HS-27A (cell line): ENCODE results near the gene DUT.
"Not testable (repeated sequence)": the region's sequence is repeated elsewhere in the genome, so short reads cannot be mapped to it uniquely, and the experiment has no call there.

Source experiments
- DNase-seq: peaks from one replicate; pipeline ENCODE4 v3.0.0-alpha.2; 2012; ENCODE audit warnings: low read depth, missing footprints

Gene DUT

DNA sequence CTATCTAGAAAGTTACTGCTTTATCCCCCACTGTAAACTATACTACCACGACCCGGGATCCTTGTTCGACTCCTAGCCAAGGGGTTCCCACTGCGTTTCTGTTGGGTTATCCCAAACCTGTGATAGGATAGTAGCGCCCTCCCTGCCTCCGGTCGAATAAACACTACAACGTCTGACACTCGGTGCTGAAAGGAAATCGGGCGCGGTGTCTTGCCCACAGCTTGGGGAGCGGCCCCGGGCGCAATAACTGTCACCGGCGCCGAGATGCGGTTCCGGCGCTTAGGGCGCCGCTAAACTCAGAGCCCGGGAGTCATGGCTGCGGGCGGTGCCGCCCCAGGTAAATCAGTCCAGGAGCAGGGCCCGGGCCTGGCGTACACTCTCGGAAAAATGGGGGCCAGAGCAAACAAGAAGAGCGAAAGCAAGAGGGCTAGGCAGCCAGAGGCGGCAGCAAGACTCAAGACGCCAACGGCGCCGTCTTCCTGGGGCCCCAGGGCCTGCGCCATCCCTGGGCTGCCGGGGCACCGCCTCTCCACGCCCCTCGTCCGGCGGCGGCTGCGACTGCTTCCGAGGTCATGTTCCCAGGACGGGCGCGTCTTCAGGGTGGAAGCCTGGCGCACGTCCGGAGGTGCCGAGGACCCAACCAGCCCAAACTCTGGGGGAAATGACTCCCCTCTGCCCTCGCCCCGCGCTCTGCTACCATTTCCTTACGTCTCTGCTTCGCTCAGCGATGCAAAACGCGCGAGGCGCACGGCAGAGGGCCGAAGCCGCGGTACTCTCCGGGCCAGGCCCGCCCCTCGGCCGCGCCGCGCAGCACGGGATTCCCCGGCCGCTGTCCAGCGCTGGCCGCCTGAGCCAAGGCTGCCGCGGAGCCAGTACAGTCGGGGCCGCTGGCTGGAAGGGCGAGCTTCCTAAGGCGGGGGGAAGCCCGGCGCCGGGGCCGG lies at the start of gene DUT:
DUT (plus strand) TSS at position 575 of the 941 bp plus-strand sequence; CDS start at position 662, 87 bp downstream.
- DNase-seq = peak; percentile 61

DNA sequence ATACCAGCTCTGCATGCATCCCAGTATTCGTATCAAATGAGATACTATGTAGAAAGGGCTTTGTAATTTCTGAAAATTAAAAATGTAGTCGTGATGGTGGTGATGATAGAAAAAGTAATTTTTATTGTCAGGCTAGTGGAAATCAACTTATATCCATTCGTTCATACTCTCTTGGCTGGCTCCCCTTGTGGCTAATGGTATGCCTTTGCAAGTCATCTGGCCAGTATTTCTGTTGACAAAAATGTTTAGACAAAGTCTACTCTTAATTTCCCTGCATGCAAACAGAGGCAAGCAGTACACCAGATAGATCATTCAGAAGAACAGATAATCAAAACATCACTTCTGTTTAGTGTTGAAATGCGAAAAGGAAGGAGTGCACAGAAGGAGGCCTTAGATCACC lies 49.6 kb upstream of the DUT start:
- DNase-seq = no peak

DNA sequence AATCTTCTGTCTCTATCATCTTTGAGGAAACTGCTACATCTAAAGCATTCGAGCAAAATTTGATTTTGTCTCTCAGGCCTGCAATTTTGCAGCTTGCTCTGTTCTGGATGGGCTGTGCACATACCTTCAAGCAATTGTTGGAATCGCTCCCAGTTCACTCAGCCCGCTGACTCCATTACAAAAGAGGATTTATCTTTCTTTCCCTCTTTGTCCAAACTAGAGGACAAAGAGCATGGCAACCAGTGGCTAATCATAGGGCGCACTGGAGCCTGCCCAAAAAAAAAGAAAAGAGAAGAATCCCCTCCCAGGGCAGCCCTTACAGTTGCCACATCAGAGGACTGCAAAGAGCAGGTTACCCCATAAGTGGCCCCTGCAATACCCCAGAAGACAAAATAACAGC lies 49.0 kb upstream of the DUT start:
- no peak for DNase-seq

DNA sequence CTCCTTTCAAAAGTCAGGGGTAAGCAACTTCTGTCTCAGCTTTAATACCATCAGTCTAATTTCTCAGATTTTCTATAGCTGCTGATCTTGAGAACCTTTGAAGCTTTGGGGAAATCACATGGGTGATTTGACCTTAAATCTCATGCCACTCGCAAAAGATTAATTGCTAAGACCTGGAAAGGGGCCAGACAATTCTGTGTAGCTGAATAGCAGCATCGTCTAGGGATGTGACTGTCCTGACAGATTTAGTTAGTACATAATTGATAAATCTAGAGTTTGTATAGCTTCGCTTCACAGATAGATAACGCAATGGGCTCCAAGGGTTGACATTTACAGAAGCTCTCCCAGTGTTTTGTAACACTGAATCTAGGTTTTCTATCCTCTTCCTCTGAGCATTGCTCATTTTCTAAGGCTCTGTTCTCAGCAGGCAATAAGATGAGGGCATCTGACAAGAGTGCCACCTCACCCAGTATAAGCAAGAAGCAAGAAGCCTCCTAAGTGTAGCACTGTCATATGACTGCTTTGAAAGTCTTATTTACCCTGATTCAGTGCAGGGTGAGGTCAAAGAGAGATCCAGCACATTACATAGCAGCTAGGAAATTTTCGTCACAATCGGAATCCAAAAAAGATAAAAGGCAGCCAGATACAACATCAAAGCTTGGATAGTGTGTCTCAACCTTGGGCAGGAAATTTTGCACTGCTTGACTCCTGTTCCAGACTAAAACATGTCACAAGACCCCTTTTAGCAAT lies 47.7 kb upstream of the DUT start:
- DNase-seq = no peak

DNA sequence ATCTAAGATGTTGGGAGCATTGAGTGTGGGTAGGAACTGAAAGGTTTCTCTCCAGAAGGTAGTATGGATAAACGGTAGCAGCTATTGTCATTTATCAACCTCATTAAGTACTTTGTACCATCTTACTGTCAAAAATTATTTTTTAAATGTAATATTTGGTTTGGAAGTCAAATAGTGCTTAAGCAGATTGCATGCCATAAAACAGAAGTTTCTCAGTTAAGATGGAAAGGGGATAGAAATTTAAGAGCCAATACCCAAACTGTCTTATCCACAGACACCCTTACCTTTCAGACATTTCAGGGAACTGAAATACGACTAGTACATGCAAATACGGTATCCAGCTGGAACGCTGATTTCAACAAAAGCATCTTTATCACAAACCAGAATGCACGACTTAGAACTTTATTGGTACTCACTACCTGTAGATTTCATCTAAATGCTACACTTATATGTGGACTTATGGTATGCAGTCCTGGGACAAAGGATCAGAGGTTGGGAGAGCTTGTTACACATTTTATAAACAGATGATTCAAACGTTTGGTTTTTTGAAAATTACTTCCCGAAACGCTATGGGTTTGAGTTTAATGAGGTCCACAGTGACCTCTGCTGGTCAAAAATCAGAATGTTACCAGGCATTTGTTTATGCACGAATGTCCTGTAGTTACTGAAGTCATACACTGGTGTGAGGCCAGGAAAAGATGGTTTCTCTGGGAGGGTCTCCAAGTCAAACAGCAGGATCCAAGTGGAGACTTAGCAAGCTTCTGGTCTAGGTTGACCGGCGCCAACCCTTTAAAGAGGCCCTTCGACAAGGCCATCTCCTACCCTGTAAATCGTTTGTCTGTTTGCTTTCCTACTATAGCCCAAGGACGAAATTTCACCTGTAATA lies 45.7 kb upstream of the DUT start:
- DNase-seq = peak; percentile 62

DNA sequence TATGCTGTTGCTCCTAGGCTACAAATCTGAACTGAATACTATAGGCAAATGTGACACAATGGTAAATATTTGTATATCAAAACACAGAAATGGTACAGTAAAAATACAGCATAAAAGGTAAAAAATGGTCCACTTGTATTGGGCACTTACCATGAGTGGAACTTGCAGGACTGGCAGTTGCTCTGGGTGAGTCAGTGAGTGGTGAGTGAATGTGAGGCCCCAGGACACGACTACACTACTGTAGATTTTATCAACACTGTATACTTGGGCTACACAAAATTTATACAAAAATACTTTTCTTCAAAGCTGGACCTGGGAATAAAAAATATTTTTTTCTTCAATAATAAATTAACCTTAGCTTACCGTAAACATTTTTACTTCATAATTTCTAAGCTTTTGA lies 41.6 kb upstream of the DUT start:
- no peak for DNase-seq

DNA sequence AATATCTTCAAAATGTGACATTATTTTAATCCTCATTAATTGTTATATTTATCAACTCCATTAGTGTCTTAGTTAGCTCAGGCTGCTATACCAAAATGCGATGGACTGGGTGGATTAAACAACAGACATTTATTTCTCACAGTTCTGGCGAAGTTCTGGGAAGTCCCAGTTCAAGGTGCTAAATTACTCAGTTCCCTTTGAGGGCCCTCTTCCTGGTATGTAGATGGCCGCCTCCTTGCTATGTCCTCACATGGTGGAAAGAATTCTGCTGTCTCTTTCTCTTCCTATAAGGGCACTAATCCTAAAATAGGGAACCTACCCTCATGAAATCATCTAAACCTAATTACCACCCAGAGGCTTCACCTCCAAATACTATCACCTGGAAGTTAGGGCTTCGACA lies 38.8 kb upstream of the DUT start:
- DNase-seq = no peak

DNA sequence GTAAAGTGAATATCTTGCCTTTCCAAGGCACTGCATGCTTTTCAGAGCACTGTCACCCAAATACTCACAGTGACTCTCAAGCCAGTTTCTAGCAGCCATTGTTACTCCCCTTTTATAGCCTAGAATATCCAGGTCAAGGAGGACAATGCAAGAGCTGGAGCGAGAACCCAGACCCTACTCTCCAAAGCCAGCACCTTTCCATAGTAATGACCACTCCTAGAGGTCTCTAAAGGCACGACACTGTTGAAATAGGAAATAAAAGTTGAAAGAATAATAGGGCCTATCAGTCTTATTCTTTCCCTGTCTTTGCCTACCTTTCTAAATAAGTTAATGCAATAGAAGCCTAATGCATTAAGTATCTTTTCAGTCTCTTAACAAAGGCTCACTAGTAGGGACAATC lies 33.6 kb upstream of the DUT start:
- DNase-seq = no peak

DNA sequence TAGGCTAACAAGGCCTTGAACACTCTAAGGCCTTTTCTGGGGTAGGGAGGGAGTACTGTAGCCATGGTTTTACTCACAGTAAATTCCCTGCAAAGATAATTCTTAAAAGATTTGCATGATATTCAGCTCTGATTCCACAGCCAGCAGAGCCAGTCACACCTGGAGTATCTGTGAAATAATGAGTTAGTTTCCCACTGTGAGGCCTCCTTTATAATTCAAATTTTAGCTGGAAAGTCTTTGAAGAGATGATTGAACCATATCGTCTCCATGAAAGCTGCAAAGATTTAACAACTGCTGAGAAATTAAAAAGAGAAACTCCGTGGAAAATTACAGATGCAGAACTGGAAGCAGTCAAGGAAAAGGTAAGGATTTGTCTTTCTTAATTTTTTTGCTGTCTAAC lies 32.3 kb upstream of the DUT start:
- DNase-seq = no peak

DNA sequence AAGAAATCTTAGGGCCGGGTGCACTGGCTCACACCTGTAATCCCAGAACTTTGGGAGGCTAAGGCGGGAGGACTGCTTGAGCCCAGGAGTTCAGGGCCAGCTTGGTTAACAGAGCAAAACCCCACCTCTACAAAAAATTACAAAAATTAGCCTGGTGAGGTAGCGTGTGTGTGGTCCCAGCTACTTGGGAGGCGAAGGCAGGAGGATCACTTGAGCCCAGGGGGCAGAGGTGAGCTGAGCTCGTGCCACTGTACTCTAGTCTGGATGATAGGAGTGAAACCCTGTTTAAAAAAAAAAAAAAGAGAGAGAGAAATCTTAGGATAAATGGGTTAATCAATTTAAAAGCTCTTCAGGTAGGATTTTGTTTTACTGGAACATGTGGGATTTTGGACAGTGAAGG lies 31.2 kb upstream of the DUT start:
- DNase-seq = no peak

DNA sequence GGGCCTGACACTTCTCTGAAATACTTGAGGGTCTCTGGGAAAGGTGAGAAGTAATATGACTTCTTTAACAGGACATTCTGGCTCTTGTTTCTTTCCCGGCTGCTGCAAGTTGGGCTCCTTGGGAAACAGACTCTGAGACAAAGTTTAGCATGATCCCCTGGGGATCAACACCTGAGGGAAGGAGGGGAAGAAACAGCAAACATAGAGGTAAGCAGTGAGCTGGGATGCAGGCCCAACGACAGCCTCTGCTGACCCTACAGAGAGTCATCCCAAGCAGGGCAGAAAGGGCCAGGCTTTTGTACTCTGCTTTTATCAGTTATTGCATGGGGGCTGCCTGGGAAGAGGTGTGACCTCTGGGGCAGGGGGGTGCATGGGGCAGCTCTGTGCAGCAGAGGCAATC lies 26.8 kb upstream of the DUT start:
- no peak for DNase-seq

DNA sequence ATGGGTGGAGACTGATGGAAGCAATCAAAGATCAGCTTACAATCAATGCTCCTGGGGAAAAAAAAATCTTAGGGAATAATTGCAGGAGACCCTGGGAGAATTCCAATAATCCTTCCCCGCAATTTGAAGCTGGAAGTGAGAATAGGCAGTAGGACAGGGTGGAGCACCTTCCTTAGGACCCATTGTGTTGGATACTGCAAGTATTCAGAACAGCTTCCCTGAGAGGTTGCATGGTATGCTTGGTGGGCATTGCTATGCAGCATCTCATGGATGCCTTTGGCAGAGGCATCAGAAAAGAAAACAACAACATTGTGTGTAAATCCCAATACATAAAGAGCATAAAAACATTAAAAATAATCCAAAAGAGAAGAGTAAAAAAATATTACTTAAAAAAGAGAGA lies 24.6 kb upstream of the DUT start:
- DNase-seq = no peak

DNA sequence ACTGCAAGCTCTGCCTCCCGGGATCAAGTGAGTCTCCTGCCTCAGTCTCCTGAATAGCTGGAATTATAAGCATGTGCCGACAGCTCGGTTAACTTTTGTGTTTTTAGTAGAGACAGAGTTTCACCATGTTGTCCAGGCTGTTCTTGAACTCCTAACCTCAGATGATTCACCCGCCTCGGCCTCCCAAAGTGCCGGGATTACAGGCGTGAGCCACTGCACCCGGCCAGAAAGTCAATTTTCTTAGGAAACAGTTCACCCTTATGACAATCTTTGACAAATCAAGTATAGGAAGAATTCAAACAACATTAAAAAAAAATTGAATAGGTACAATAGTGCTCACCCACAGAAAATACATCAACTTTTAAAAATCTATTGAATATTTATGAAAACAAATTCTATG lies 23.6 kb upstream of the DUT start:
- no peak for DNase-seq

DNA sequence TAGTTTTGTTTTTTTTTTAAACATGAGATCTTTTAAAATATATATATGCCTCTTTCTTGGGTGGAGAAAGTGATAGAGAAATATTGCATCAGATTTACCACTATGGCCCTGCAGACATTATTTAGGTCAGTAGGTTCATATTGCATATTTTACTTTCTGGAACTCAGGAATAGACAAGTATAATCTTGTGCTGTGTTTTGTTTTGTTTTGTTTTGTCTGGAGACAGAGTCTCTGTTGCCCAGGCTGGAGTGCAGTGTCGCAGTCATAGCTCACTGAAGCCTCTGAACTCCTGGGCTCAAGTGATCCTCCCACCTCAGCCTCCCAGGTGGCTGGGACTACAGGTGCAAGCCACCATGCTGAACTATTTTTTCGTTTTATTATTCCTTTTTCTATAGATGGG lies 21.5 kb upstream of the DUT start:
- DNase-seq = no peak

DNA sequence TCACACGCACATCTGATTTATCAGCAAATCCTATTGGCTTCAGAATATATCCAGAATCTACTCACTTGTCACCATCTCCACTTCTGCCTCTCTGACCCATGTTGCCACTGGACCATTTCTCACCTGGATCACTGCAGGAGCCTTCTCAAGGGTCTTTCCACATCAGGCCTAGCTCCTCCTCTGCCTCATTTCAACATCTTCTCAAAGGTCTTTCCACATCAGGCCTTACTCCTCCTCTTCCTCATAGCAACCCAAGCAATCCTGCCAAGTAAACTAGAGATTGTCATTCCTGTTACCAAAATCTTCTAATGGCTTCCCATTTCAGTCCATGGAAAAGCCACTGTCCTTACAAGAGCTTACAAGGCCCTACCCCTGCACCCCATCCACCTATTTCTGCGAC lies 18.0 kb upstream of the DUT start:
- no peak for DNase-seq

DNA sequence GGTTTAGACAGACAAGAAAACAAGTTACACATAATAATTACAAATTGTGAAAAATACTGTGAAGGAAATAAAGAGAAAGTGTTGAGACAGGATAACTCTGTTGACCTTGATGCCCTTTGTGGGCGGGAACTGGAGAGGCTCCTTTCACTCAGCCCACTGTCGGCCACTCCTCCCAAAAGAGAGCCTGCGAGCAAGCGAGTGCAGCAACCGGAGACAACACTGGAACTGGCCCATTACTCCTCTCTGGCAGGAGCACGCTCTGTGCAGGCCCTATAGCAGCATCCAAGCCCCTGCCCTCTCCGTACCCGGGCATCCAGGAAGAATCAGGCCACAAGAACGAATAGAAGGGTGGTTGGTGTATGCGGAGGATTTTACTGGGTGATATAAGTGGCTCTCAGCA lies 16.2 kb upstream of the DUT start:
- DNase-seq = no peak

DNA sequence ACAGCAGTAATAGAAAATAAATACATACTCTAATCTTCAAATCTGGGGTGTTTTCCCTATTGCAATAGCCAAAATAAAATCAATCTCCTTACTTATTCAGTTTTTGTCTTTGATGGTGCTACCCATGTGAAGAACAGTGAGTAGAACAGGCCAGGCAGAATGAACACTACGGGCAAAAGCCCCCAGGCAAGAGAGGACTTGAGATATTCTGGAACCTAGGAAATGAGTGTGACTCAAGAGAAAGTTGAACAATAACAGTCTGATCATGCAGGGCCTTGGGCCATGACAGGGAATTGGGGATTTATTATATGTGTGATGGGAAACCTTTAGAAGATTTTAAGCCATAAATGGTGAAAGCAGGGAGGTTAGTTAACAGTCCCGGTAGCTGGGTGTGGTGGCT lies 14.0 kb upstream of the DUT start:
- DNase-seq = no peak

DNA sequence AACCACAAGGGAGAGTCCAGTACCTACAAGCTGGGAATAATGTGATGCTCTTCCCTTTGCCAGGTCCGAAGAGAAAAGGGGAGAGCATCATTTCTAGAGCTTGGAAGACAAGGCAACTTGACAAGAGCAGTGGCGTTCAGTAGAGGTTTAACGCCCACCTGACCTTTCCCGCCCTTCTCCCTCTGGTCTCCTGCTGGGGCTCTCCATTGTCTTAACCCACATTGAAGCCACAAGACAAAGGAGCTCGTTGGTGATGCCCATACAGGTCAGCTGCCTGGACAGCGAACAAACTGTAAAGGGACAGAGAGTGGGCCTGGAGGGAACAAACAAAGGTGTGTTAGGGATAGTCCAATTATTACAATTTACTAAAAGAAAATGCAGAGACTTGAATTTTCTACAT lies 13.1 kb upstream of the DUT start:
- DNase-seq = no peak

DNA sequence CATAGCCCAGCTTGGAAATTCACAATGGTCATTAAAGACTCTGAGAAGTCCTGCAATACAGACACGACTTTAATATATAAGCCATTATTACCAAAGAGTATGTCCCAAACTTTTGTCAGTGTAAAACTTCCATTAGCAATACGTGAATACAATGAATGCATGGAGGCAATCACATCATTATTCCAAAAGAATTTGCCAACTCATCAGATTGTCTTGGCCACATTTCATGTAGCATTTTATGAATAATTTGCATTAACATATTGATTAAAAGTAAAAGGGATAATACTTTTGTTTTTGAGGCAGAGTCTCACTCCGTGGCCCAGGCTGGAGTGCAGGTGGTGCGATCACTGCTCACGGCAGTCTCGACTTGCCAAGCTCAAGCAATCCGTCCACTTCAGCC lies 7.9 kb upstream of the DUT start:
- no peak for DNase-seq

DNA sequence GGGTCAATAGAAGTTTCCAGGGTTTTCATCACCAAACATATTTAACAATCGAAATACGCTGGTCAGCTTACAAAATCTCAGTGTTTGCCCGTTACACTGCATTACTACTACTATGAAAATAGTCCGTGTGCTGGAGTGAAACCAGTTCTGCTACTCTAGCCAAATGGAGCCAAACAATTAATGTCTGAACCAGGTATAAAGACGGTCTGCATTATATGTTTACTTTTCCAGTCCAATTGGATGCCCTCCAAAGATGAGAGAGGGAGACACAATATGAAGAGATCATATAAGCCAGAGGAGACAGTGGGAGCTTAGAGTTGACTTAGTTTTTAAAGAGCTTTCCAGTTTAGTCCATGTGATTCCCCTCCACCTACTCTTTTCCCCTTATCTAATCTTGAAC lies 6.3 kb upstream of the DUT start:
- DNase-seq = no peak

DNA sequence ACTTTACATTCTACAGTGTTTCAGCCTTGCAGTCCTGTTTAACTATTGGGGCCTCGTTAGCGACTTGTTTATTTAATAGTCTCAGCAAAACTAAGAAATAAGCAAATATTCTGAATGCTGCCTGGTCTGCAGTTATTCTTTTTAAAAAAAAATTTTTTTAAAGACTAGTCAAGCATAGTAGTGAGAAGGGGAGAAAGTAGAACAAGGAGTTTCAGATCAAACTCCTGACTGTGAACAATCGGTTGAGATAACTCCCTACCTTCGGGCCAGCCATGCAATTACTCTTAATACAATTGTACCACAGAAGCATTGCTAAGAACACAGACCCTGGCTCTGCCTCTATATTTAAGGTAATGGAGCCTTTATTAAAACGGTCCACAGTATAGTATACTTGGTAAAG lies 5.8 kb upstream of the DUT start:
- DNase-seq = no peak

DNA sequence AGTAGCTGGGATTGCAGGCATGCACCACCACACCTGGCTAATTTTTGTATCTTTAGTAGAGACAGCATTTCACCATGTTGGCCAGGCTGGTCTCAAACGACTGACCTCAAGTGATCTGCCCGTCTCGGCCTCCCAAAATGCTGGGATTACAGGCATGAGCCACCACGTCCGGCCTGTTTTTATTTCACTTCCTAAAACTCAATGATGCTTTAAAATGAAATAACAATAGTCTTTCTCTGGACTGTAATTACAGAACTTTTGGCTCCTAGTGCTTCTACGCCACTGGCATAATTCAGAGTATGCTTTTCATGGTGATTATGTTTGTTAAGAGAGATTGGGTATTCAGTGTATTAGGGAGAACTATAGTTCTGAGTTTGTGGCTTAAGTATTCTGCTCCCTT lies 5.0 kb upstream of the DUT start:
- not testable (repeated sequence) for DNase-seq
